DMS153 treated with DMSO at 0.1 percent for 48 hours (cell line): ENCODE results near the gene WNK1.
"Not testable (repeated sequence)": the region's sequence is repeated elsewhere in the genome, so short reads cannot be mapped to it uniquely, and the experiment has no call there.

Experiments used
- DNase-seq: peaks from one replicate; lab custom pipeline; 2025; ENCODE audit not compliant: unreplicated experiment; lab: John Stamatoyannopoulos, UW

WNK1 gene

DNA sequence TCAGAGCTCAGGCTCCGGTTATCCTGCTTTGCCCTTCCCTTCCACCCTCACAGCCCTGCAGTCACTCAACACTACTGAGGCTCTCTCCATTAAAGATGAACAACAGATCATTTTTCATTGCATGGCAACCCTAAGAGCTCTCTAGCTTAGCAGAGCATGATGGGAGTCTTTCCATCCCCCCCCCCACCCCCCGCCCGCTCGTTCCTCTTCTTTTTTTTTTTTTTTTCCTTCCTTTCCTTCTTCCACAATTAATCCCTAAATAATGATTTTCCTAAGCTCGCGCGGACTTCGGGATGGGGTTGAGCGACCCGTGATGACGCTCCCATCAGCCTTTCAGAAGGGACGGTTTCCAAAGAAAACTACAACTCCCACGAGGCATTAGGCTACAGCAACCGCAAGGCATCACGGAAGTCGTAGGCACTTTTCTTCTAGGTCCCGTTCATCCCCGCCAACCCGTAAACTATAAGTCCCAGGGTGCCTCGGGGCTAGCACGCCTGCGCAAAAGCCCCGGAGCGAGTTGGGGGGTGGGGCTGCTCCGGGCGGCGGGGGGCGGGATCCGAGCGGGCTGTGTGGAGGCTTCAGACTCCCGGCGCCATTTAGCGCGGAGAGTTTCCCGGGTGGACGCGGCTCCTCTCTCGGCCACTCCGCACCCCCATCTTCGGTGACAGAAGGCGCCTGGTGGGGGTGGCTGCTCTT is at the start of gene WNK1:
WNK1 (plus strand) TSS at position 581 of the 696 bp plus-strand sequence. CDS start 987 bp downstream, outside the sequence.
- peak; percentile 97 for DNase-seq

GRCh38 chr12:704516-705242 is 47.7 kb upstream of the WNK1 start:
- DNase-seq: no peak

DNA sequence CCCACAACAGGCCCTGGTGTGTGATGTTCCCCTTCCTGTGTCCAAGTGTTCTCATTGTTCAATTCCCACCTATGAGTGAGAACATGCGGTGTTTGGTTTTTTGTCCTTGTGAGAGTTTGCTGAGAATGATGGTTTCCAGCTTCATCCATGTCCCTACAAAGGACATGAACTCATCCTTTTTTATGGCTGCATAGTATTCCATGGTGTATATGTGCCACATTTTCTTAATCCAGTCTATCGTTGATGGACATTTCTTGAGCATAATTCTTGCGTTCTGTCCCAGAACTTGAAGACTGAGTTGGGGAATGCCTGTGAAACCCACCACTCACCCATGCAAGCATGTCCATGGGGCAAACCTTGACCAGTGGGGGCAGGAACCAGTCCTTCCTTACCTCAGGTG is 44.3 kb upstream of the WNK1 start:
- DNase-seq: not testable (repeated sequence)

- DNase-seq: no peak
Observed at GRCh38 chr12:709455-710020, 42.8 kb upstream of the WNK1 start.

- no peak for DNase-seq
Observed at GRCh38 chr12:712172-712863, 40.1 kb upstream of the WNK1 start.

DNA sequence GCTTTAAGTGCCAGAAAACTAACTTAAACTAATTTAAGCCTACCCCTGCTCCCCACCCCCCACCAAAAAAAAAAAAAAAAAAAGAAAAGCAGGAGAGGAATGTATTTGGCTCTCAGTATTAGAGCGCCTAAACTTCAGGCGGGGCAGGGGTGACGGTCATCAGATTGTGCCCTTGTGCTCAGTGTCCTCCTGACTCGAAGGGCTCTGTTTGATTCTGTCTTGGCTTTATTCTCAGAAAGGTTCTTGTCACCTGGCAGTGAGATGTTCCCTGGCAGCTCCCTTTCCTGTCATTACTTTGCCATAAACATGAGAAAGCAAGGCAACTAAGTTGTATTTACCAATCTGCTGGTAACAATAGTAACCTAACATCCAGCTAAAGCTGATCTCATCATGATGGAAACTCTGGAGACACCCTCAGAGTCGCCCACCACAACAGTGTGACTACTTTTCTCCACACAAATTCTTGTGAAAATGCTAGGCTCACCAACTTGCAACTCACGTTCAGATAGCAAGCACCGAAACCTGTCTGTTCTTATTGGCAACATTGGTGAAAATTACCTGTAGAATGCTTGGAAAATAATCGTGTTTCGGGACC is 39.0 kb upstream of the WNK1 start:
- DNase-seq: no peak

DNA sequence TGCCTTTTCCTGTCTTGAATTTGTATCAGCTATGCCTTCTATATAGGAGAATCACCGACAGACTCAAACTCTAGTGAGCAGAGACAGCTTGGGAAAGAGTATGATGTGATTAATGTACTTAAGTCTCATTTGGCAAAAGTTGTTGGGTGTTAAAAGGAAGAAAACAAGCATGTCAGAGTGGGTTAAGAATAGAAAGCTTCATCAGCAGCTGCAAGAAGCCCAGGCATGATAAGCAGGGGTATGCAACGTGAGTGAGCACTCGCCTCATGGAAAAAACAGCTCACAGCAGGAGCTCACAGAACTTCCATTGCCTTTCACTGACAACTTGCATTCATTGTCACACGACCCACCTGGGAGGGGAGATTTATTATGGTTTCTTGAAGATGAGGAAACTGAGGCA is 35.9 kb upstream of the WNK1 start:
- DNase-seq: no peak

GRCh38 chr12:718756-719102 is 33.6 kb upstream of the WNK1 start:
- no peak for DNase-seq

DNA sequence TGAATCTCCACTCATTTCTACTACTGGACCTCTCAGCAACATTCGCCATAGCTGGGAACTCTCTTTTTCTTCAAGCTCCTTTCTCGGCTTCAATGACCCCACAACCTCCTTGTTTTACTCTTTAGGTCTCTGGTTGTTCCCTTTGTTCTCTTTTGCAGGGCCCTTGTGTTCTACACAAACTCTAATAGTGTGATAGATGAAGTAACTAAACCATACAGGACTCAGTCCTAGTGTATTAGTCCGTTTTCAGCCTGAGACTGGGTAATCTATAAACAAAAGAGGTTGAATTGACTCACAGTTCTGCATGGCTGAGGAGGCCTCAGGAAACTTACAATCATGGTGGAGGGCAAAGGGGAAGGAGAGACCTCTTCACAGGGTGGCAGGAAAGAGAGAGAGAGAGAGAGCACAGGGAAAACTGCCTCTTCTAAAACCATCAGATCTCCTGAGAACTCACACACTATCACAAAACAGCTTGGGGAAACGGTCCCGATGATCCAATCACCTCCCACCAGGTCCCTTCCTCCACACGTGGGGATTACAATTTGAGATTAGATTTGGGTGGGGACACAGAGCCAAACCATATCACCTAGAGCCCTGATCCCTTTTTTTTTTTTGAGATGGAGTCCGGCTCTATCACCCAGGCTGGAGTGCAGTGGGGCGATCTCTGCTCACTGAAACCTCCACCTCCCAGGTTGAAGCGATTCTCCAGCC is 32.0 kb upstream of the WNK1 start:
- DNase-seq: no peak

GRCh38 chr12:724194-724855 is 28.1 kb upstream of the WNK1 start:
- DNase-seq: no peak

- no peak for DNase-seq
Observed at GRCh38 chr12:725076-725475, 27.3 kb upstream of the WNK1 start.

DNA sequence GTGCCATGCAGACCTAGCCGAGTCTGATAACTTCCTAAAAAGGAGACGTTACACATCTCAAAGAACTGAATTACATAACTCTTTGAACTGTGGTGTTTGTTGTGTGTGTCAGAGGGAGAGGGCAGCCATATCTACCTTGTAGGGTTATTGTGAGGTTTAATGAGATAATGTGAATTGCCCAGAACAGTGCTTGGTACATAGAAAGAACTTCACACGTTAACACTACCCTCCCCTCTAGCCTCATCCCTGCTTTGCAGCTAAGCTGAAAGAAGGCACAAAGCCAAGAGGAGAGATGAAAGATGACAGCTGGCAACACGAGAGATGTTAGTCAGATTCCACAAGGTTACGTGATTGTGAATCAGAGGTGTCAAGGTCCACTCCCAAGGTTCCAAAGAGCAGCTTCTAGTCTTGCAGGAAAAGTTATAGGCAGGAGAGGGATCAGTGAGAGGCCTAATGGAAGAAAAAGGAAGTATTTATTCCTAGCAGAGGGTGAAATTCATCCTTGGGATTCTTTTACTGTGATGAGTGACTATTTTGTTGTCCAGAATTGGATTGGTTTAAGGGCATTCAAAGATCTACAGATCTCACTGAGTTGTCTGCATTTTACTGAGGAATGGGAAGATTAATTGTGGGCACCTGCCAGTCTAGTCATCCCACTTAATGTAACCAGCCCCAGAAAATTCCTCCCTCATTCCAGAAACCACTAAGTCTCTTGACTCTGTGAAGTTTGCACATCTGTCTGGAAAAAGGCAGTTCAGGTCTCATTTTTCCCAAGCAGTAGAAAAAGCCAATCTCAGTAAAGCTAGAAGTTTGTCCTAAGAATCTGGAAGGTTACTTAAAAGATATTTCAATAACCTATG is 25.9 kb upstream of the WNK1 start:
- no peak for DNase-seq

- no peak for DNase-seq
Observed at GRCh38 chr12:727321-727720, 25.1 kb upstream of the WNK1 start.

DNA sequence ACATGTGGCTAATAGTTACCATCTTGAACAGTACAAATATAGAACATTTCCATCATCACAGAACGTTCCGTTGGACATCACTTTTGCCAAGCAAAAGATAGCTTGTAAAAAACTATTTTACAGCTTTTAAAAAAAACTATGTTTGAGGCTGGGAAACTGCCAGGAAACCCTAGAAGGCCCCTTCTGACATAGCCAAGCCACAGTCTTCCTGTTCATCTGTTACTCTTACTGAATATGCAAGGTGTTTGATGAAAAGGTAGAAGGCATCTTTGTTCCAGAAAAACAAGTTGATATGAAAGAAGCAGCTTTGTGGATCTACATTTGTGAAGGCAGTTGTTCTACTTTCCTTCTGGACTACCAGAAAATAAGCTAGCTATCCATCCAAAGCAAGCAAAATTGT is 23.6 kb upstream of the WNK1 start:
- DNase-seq: no peak

DNA sequence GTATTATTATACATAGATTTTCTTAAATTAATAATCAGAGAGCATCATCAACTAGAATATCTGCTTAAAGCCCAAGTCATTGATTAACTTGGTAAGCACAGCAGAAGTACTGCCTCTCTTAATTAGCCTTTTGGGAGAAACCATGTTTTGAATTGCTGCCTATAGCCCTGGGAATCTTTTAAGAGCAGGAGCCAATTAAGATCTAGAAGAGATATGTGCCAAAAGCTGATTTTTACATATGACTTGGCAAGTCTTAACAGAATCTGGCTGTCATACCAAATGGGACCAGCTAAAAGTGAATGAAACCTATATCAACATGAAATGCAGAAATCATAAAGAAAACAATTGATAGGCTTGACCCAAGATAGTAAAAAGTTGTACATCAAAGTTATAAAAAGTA is 23.2 kb upstream of the WNK1 start:
- DNase-seq: no peak

GRCh38 chr12:730550-730949 is 21.8 kb upstream of the WNK1 start:
- DNase-seq: no peak

GRCh38 chr12:737122-737739 is 15.1 kb upstream of the WNK1 start:
- no peak for DNase-seq

DNA sequence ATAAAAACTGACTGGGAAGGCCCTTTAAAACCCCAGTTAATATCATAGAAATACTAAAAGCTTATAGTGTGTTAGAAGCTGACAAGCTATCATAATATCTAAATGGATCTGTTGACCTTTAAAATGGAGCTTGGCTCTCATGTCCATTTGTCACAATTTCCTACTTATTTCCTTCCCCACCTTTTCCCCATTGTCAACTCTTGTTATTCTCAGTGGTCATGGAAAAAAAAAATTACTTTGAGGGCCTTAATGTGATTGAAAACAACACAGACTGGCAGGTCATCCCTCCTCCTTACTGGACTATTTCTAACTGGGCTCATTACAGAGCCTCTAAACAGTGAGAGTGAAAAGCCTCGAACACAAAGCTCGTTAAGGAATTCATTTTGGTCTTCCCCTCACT is 13.7 kb upstream of the WNK1 start:
- no peak for DNase-seq

- no peak for DNase-seq
Observed at GRCh38 chr12:739349-739748, 13.0 kb upstream of the WNK1 start.
